H9 (cell line): Measurements from ENCODE around the gene PCGF6. TPM values are rescaled to one million over a fixed set of nuclear protein-coding genes. Genes with fewer than 3 reads are reported as not detected.

ENCODE experiments used
- DNase-seq: peaks from one replicate; pipeline ENCODE4 v3.0.0-alpha.2; 2017
- H2AFZ ChIP-seq: one replicate; pipeline ENCODE4 v1.6.1; 2013; ENCODE audit warnings: mild to moderate bottlenecking, low read length, control low read depth, moderate library complexity
- H2AK5ac ChIP-seq: 2 replicates; pipeline ENCODE4 v1.6.1; 2013; ENCODE audit warnings: low read length, control low read depth, mixed read lengths; ENCODE audit not compliant: insufficient read length
- H2BK120ac ChIP-seq: one replicate; pipeline ENCODE4 v1.6.1; 2013; ENCODE audit warnings: low read depth, mild to moderate bottlenecking, low read length, control low read depth, inconsistent platforms; ENCODE audit not compliant: poor library complexity, severe bottlenecking
- H2BK12ac ChIP-seq: 2 replicates; pipeline ENCODE4 v1.6.1; 2013; ENCODE audit warnings: low read length, control low read depth, mixed read lengths, low read depth; ENCODE audit not compliant: insufficient read length
- H2BK15ac ChIP-seq: 2 replicates; pipeline ENCODE4 v1.6.1; 2013; ENCODE audit warnings: low read depth, low read length, control low read depth
- H2BK20ac ChIP-seq: one replicate; pipeline ENCODE4 v1.6.1; 2013; ENCODE audit warnings: low read depth, mild to moderate bottlenecking, low read length, control low read depth, inconsistent platforms; ENCODE audit not compliant: poor library complexity, severe bottlenecking
- H2BK5ac ChIP-seq: 2 replicates; pipeline ENCODE4 v1.6.1; 2013; ENCODE audit warnings: low read length, control low read depth, mixed read lengths; ENCODE audit not compliant: insufficient read length
- H3K14ac ChIP-seq: 2 replicates; pipeline ENCODE4 v1.6.1; 2013; ENCODE audit warnings: low read length, control low read depth; ENCODE audit not compliant: insufficient read depth
- H3K18ac ChIP-seq: 2 replicates; pipeline ENCODE4 v1.6.1; 2013; ENCODE audit warnings: low read depth, mild to moderate bottlenecking, mixed read lengths, low read length, control low read depth; ENCODE audit not compliant: insufficient read length
- H3K23ac ChIP-seq: 2 replicates; pipeline ENCODE4 v1.6.1; 2013; ENCODE audit warnings: low read length, control low read depth, mixed read lengths, low read depth; ENCODE audit not compliant: insufficient read length
- H3K23me2 ChIP-seq: 2 replicates; pipeline ENCODE4 v1.6.1; 2013; ENCODE audit warnings: low read depth, mild to moderate bottlenecking, mixed read lengths, low read length, control low read depth; ENCODE audit not compliant: insufficient read length, poor library complexity, severe bottlenecking
- H3K27ac ChIP-seq: 2 replicates; pipeline ENCODE4 v1.5.1; 2013; ENCODE audit warnings: low read length, control low read depth, mixed read lengths, low read depth; ENCODE audit not compliant: insufficient read length
- H3K27me3 ChIP-seq: 2 replicates; pipeline ENCODE4 v1.6.1; 2013; ENCODE audit warnings: low read length, control low read depth, inconsistent platforms; ENCODE audit not compliant: insufficient read depth
- H3K4ac ChIP-seq: 2 replicates; pipeline ENCODE4 v1.6.1; 2013; ENCODE audit warnings: low read depth, mild to moderate bottlenecking, control low read depth, inconsistent platforms, low read length, moderate library complexity
- H3K4me1 ChIP-seq: 2 replicates; pipeline ENCODE4 v1.6.1; 2013; ENCODE audit warnings: low read length, control low read depth, inconsistent platforms; ENCODE audit not compliant: insufficient read depth
- H3K4me2 ChIP-seq: 2 replicates; pipeline ENCODE4 v1.6.1; 2013; ENCODE audit warnings: low read length, control low read depth, mixed read lengths; ENCODE audit not compliant: insufficient read length, insufficient read depth
- H3K56ac ChIP-seq: 2 replicates; pipeline ENCODE4 v1.6.1; 2013; ENCODE audit warnings: low read depth, mild to moderate bottlenecking, mixed read lengths, low read length, control low read depth; ENCODE audit not compliant: insufficient read length
- H3K79me1 ChIP-seq: 2 replicates; pipeline ENCODE4 v1.6.1; 2013; ENCODE audit warnings: low read depth, mild to moderate bottlenecking, moderate library complexity, low read length, control low read depth, inconsistent platforms; ENCODE audit not compliant: insufficient read depth, poor library complexity, severe bottlenecking
- H3K79me2 ChIP-seq: 2 replicates; pipeline ENCODE4 v1.6.1; 2013; ENCODE audit warnings: low read length, control low read depth, inconsistent platforms; ENCODE audit not compliant: insufficient read depth
- H3K9ac ChIP-seq: 2 replicates; pipeline ENCODE4 v1.6.1; 2013; ENCODE audit warnings: low read length, control low read depth, mixed read lengths; ENCODE audit not compliant: insufficient read length; ENCODE audit errors: extremely low read depth
- H3K9me3 ChIP-seq: one replicate; pipeline ENCODE4 v1.6.1; 2013; ENCODE audit warnings: low read depth, low read length, inconsistent platforms; ENCODE audit not compliant: control insufficient read depth
- H3T11ph ChIP-seq: one replicate; pipeline ENCODE4 v1.6.1; 2013; ENCODE audit warnings: mild to moderate bottlenecking, low read length, control low read depth, inconsistent platforms
- H4K20me1 ChIP-seq: one replicate; pipeline ENCODE4 v1.6.1; 2013; ENCODE audit not compliant: control insufficient read depth, insufficient read length, insufficient read depth
- H4K5ac ChIP-seq: 2 replicates; pipeline ENCODE4 v1.6.1; 2013; ENCODE audit warnings: low read depth, mild to moderate bottlenecking, mixed read lengths, low read length, control low read depth; ENCODE audit not compliant: insufficient read length
- H4K8ac ChIP-seq: replicated peaks from 2 replicates; pipeline ENCODE4 v1.6.1; 2013; ENCODE audit warnings: low read length, control low read depth, mixed read lengths, low read depth; ENCODE audit not compliant: insufficient read length
- H4K91ac ChIP-seq: 2 replicates; pipeline ENCODE4 v1.6.1; 2013; ENCODE audit warnings: low read depth, mild to moderate bottlenecking, moderate library complexity, mixed read lengths, low read length, control low read depth; ENCODE audit not compliant: insufficient read length
- H3K27ac Mint-ChIP-seq, 3 experiments: 2 replicates in 2 of 3; 3 replicates in 1 of 3; pipeline ENCODE4 v1.8.0; 2020 to 2021; ENCODE audit warnings: mixed read lengths in 3 of 3, mild to moderate bottlenecking in 1 of 3, moderate library complexity in 1 of 3
- H3K27me3 Mint-ChIP-seq: 2 replicates; pipeline ENCODE4 v1.8.0; 2021; ENCODE audit warnings: low read depth, mild to moderate bottlenecking, moderate library complexity, mixed read lengths
- H3K36me3 Mint-ChIP-seq, 3 experiments: 2 replicates in 2 of 3; 3 replicates in 1 of 3; pipeline ENCODE4 v1.8.0; 2020 to 2021; ENCODE audit warnings: low read depth in 3 of 3, mixed read lengths in 3 of 3; ENCODE audit not compliant: insufficient read depth in 1 of 3
- H3K4me1 Mint-ChIP-seq, 2 experiments: 2 replicates each; pipeline ENCODE4 v1.8.0; 2020; ENCODE audit warnings: mixed read lengths in 2 of 2
- H3K4me3 Mint-ChIP-seq, 2 experiments: 2 replicates in 1 of 2; 3 replicates in 1 of 2; pipeline ENCODE4 v1.8.0; 2020 to 2021; ENCODE audit warnings: mild to moderate bottlenecking in 2 of 2, mixed read lengths in 2 of 2, moderate library complexity in 1 of 2
- H3K9me3 Mint-ChIP-seq, 2 experiments: 2 replicates in 1 of 2; 3 replicates in 1 of 2; pipeline ENCODE4 v1.8.0; 2020; ENCODE audit warnings: mild to moderate bottlenecking in 2 of 2, mixed read lengths in 2 of 2, moderate library complexity in 1 of 2
- CTCF ChIP-seq: fragments of 200-600 bp; sonication (generic); conservative IDR thresholded peaks from 3 replicates; pipeline ENCODE4 v1.8.0; 2021; ENCODE audit warnings: antibody characterized with exemption, mild to moderate bottlenecking
- WGBS: extraction: QIAGEN DNeasy Blood & Tissue Kit; methylation state at CpG from one replicate; pipeline ENCODE4 v1.1.7; 2013; ENCODE audit warnings: missing lambda C conversion rate, low lambda C conversion rate, mixed read lengths; ENCODE audit not compliant: insufficient read length; ENCODE audit errors: extremely low coverage; 5-methylcytosine and 5-hydroxymethylcytosine counted together
- total RNA-seq: library from RNA; stranded (reverse); gene quantifications from 2 replicates; pipeline ENCODE4 v1.2.1, GENCODE V29; 2021

Gene PCGF6
- total RNA-seq, 1 experiment from 2014 or later, result 23.5 TPM

GRCh38 chr10:103295374-103296015 lies 55.4 kb downstream of the PCGF6 start:
- Histone ChIP-seq H2BK5ac (no peak overlapping the region), H4K20me1 (no peaks in the 10 kb centered on the region), H3K23ac (no peak overlapping the region), H3K79me2 (no peaks in the 10 kb centered on the region), H4K91ac (no peak overlapping the region), H3K23me2 (no peaks in the 10 kb centered on the region), H2AK5ac (no peak overlapping the region), H2BK15ac (no peak overlapping the region), H3K4ac (no peak overlapping the region), H3K56ac (no peak overlapping the region), H3K27ac (no peak overlapping the region), H3K27me3 (no peaks in the 10 kb centered on the region), H2BK120ac (no peak overlapping the region), H3K79me1 (no peaks in the 10 kb centered on the region), H2BK12ac (no peak overlapping the region), H3K4me1 (no peaks in the 10 kb centered on the region), H4K5ac (no peak overlapping the region), H2AFZ (no peak overlapping the region), H3K9ac (no peak overlapping the region), H3K14ac (no peak overlapping the region), H3K9me3 (no peaks in the 10 kb centered on the region), H3K18ac (no peak overlapping the region), H3T11ph (no peak overlapping the region), H4K8ac (no peak overlapping the region), H2BK20ac (no peak overlapping the region), H3K4me2 (no peak overlapping the region)
- TF ChIP-seq CTCF, result no peak
- no peak overlapping the region for H3K4me3 Mint-ChIP-seq
- no CpG with 5 or more reads among the region's 2 CpGs for whole genome bisulfite sequencing
- DNase-seq, result no peak
- no peaks in the 10 kb centered on the region for H3K27me3 Mint-ChIP-seq
- H3K9me3 Mint-ChIP-seq, result no peaks in the 10 kb centered on the region
- no peaks in the 10 kb centered on the region for H3K36me3 Mint-ChIP-seq
- H3K27ac Mint-ChIP-seq, result no peak overlapping the region
- H3K4me1 Mint-ChIP-seq, result no peaks in the 10 kb centered on the region
